IMR-90 (cell line): Measurements from ENCODE around the gene SPG11. TPM values are rescaled to one million over a fixed set of nuclear protein-coding genes. Genes with fewer than 3 reads are reported as not detected.

Source experiments
- ATAC-seq: fragments of 200-7000 bp; cut with Tn5 transposase; 2 replicates; pipeline ENCODE4 v1.9.1; 2020; ENCODE audit warnings: low read depth, mild to moderate bottlenecking, moderate library complexity
- BruUV-seq: library from RNA; stranded (reverse); fragments of 400-500 nt; replicated peaks from 2 replicates; lab custom pipeline; 2021; lab: Mats Ljungman, UMichigan
- CTCF ChIA-PET: fragments of 300-600 bp; formaldehyde crosslinking; extraction: SDS; loops from one replicate; lab custom pipeline; 2021; ENCODE audit warnings: antibody characterized with exemption; lab: Yijun Ruan, JAX
- POLR2A ChIA-PET: fragments of 300-600 bp; sonication (Branson Sonifier 250); formaldehyde crosslinking; loops from one replicate; lab custom pipeline; 2022; ENCODE audit warnings: antibody characterized with exemption; ENCODE audit not compliant: unreplicated experiment; lab: Charles Lee
- DNase-seq: peaks from one replicate; pipeline ENCODE4 v3.0.0; 2013
- H2AFZ ChIP-seq: replicated peaks from 2 replicates; pipeline ENCODE3; 2013; ENCODE audit warnings: low read length, mild to moderate bottlenecking; ENCODE audit not compliant: poor library complexity
- H2AK5ac ChIP-seq: 2 replicates; pipeline ENCODE4 v1.6.1; 2013; ENCODE audit warnings: low read depth, low read length, inconsistent platforms
- H2AK9ac ChIP-seq: replicated peaks from 2 replicates; pipeline ENCODE3; 2013; ENCODE audit warnings: mild to moderate bottlenecking, low read depth, low read length, moderate library complexity; ENCODE audit not compliant: poor library complexity
- H2BK120ac ChIP-seq: 2 replicates; pipeline ENCODE4 v1.6.1; 2013; ENCODE audit warnings: low read depth, low read length, inconsistent platforms
- H2BK15ac ChIP-seq: 3 replicates; pipeline ENCODE4 v1.6.1; 2013; ENCODE audit warnings: low read depth, low read length, inconsistent platforms
- H2BK20ac ChIP-seq: 2 replicates; pipeline ENCODE4 v1.6.1; 2013; ENCODE audit warnings: low read depth, mild to moderate bottlenecking, inconsistent platforms, low read length, moderate library complexity
- H2BK5ac ChIP-seq: 2 replicates; pipeline ENCODE4 v1.6.1; 2013; ENCODE audit warnings: mild to moderate bottlenecking, low read depth, low read length, inconsistent platforms; ENCODE audit not compliant: poor library complexity, severe bottlenecking
- H3K14ac ChIP-seq: replicated peaks from 2 replicates; pipeline ENCODE4 v1.6.1; 2013; ENCODE audit warnings: low read depth, low read length, inconsistent platforms
- H3K18ac ChIP-seq: 2 replicates; pipeline ENCODE4 v1.6.1; 2013; ENCODE audit warnings: low read depth, low read length, control low read depth
- H3K23ac ChIP-seq: 2 replicates; pipeline ENCODE4 v1.6.1; 2013; ENCODE audit warnings: low read depth, low read length, inconsistent platforms
- H3K27ac ChIP-seq: 2 replicates; pipeline ENCODE4 v1.5.1; 2013; ENCODE audit warnings: mild to moderate bottlenecking, control low read depth, low read length; ENCODE audit not compliant: insufficient read depth
- H3K27me3 ChIP-seq: 2 replicates; pipeline ENCODE4 v1.6.1; 2013; ENCODE audit warnings: low read length; ENCODE audit not compliant: control insufficient read depth, insufficient read depth
- H3K36me3 ChIP-seq: 2 replicates; pipeline ENCODE4 v1.6.1; 2013; ENCODE audit warnings: low read length, mixed read lengths; ENCODE audit not compliant: control insufficient read depth, insufficient read depth
- H3K4ac ChIP-seq: 2 replicates; pipeline ENCODE4 v1.6.1; 2013; ENCODE audit warnings: low read depth, low read length, inconsistent platforms
- H3K4me1 ChIP-seq: 2 replicates; pipeline ENCODE4 v1.6.1; 2013; ENCODE audit warnings: low read length, mixed read lengths; ENCODE audit not compliant: control insufficient read depth, insufficient read depth
- H3K4me2 ChIP-seq: 2 replicates; pipeline ENCODE4 v1.6.1; 2013; ENCODE audit warnings: low read depth, mild to moderate bottlenecking, control low read depth, low read length, moderate library complexity
- H3K4me3 ChIP-seq: 2 replicates; pipeline ENCODE4 v1.5.1; 2013; ENCODE audit warnings: low read depth, mild to moderate bottlenecking, control low read depth, low read length, moderate library complexity; ENCODE audit not compliant: insufficient read depth
- H3K56ac ChIP-seq: 2 replicates; pipeline ENCODE4 v1.6.1; 2013; ENCODE audit warnings: low read length, inconsistent platforms; ENCODE audit not compliant: insufficient read depth; ENCODE audit errors: extremely low read depth
- H3K79me1 ChIP-seq, 2 experiments: 2 replicates each; pipeline ENCODE4 v1.6.1; 2013; ENCODE audit warnings: low read length in 2 of 2, inconsistent platforms in 1 of 2, low read depth in 1 of 2
- H3K9ac ChIP-seq: 2 replicates; pipeline ENCODE4 v1.6.1; 2013; ENCODE audit warnings: low read depth, low read length, control low read depth
- H3K9me1 ChIP-seq: 2 replicates; pipeline ENCODE4 v1.6.1; 2013; ENCODE audit warnings: low read length, inconsistent platforms; ENCODE audit not compliant: insufficient read depth
- H3K9me3 ChIP-seq: 2 replicates; pipeline ENCODE4 v1.6.1; 2013; ENCODE audit warnings: low read length; ENCODE audit not compliant: control insufficient read depth, insufficient read depth
- H4K20me1 ChIP-seq: 2 replicates; pipeline ENCODE4 v1.6.1; 2013; ENCODE audit warnings: low read length, inconsistent platforms; ENCODE audit not compliant: insufficient read depth
- H4K5ac ChIP-seq: 2 replicates; pipeline ENCODE4 v1.6.1; 2013; ENCODE audit warnings: mild to moderate bottlenecking, low read depth, low read length, control low read depth
- H4K8ac ChIP-seq, 2 experiments: 2 replicates each; pipeline ENCODE4 v1.6.1; 2013; ENCODE audit warnings: low read depth in 2 of 2, low read length in 2 of 2, control low read depth in 1 of 2, inconsistent platforms in 1 of 2
- H4K91ac ChIP-seq: 2 replicates; pipeline ENCODE4 v1.6.1; 2013; ENCODE audit warnings: low read depth, low read length, inconsistent platforms; ENCODE audit not compliant: insufficient read depth
- ELK1 ChIP-seq: fragments of 150-350 bp; IDR thresholded peaks from 2 replicates; pipeline ENCODE4 v1.6.1; 2016; ENCODE audit warnings: low read depth, mild to moderate bottlenecking, low read length, moderate library complexity, borderline replicate concordance
- MAFK ChIP-seq: IDR thresholded peaks from 2 replicates; pipeline ENCODE4 v1.6.1; 2012; ENCODE audit warnings: low read depth, low read length, improper control_type of control experiment
- MXI1 ChIP-seq: IDR thresholded peaks from 2 replicates; pipeline ENCODE4 v1.6.1; 2012; ENCODE audit warnings: low read depth, mild to moderate bottlenecking, low read length, moderate library complexity, borderline replicate concordance
- POLR2A ChIP-seq: IDR thresholded peaks from 2 replicates; pipeline ENCODE4 v1.6.1; 2012; ENCODE audit warnings: mild to moderate bottlenecking, low read depth, low read length
- RFX5 ChIP-seq: IDR thresholded peaks from 2 replicates; pipeline ENCODE4 v1.8.0; 2012; ENCODE audit warnings: low read depth, mild to moderate bottlenecking, low read length, moderate library complexity
- dilution Hi-C: fragments of 300-500 bp; cut with HindIII; formaldehyde crosslinking; loops from one replicate; pipeline ENCODE4 v1.14.3; 2018; ENCODE audit warnings: low sequenced_read_pairs; ENCODE audit not compliant: unreplicated experiment
- in situ Hi-C: fragments of 300-500 bp; cut with MboI; formaldehyde crosslinking; loops from 3 replicates; pipeline ENCODE4 v1.14.3; 2019; ENCODE audit warnings: low sequenced_read_pairs, inconsistent platforms, mixed read lengths
- intact Hi-C: fragments of 100-400 bp; cut with micrococcal nuclease; formaldehyde crosslinking; loops from 2 replicates; pipeline ENCODE4 v1.10.0; 2022
- polyA plus RNA-seq, 3 experiments: library from polyadenylated mRNA; depleted of rRNA; stranded (reverse); fragments of >200 nt; gene quantifications; 2 replicates each; pipeline ENCODE4 v1.2.3, GENCODE V29; 2012; ENCODE audit warnings: low replicate concordance in 1 of 3
- total RNA-seq: library from RNA; depleted of rRNA; stranded (reverse); fragments of >200 nt; gene quantifications from 2 replicates; pipeline ENCODE4 v1.2.3, GENCODE V29; 2012

Gene SPG11
- total and polyA plus RNA-seq, 2 of the 4 experiments (the other 2 are of a cell fraction): 30.8 to 32.6 TPM

- Histone ChIP-seq H3K9ac (no peak overlapping the region), H3K14ac (no peak overlapping the region), H4K20me1 (no peaks in the 10 kb centered on the region), H2BK120ac (no peak overlapping the region), H3K4me1 (no peaks in the 10 kb centered on the region), H2AFZ (no peak overlapping the region), H4K5ac (no peak overlapping the region), H3K9me1 (no peaks in the 10 kb centered on the region; the same call in 1 of the 2 replicates), H3K4me3 (no peak overlapping the region), H3K23ac (no peak overlapping the region), H3K56ac (no peak overlapping the region), H3K27ac (no peak overlapping the region), H2BK20ac (no peak overlapping the region), H2BK5ac (no peak overlapping the region), H3K4me2 (no peak overlapping the region), H3K18ac (no peak overlapping the region), H2AK9ac (no peak overlapping the region), H3K36me3 (peaks cover 24% of the 10 kb centered on the region), H4K91ac (no peak overlapping the region), H2AK5ac (no peak overlapping the region), H2BK15ac (no peak overlapping the region), H3K27me3 (no peaks in the 10 kb centered on the region), H3K9me3 (no peaks in the 10 kb centered on the region), H3K79me1 (peaks cover 9 to 24% of the 10 kb centered on the region in 2 experiments; a peak in 3 of 4 replicates), H4K8ac (no peak overlapping the region), H3K4ac (no peak overlapping the region)
- ATAC-seq: no peak
- intact Hi-C loops: no loop called here
- ChIA-PET CTCF (no interaction called here), POLR2A (no interaction called here)
- no TSS peak for BruUV-seq
- in situ Hi-C loops: no loop called here
- TF ChIP-seq POLR2A (no peak), ELK1 (no peak), MAFK (no peak), MXI1 (no peak), RFX5 (no peak)
- dilution Hi-C loops: no loop called here
- DNase-seq: no peak
Observed at GRCh38 chr15:44647637-44648036, 15.8 kb downstream of the SPG11 start.
